ENCODE results near the gene LRRC27.

The LRRC27 gene

GRCh38 chr10:132361581-132362101, 29.6 kb downstream of the LRRC27 start:
- no peak overlapping the region for H3K27ac ChIP-seq
- TF ChIP-seq CTCF (IDR thresholded peaks at IDR 0.05): no peak

GRCh38 chr10:132362151-132362611, 30.2 kb downstream of the LRRC27 start:
- Histone ChIP-seq H3K4me3 (no peak overlapping the region), H3K27ac (no peak overlapping the region)
- DNase-seq (ENCODE audit: low spot score): no peak
- no peak for TF ChIP-seq CTCF (IDR thresholded peaks at IDR 0.05)

More at GRCh38 chr10:132361581-132362101, 29.6 kb downstream of the LRRC27 start:
- H3K4me3 ChIP-seq: no peak overlapping the region
- DNase-seq (ENCODE audit: low spot score): no peak

GRCh38 chr10:132363376-132363775, 31.4 kb downstream of the LRRC27 start:
- no peak for DNase-seq (ENCODE audit: low spot score)
- no peak for TF ChIP-seq CTCF (IDR thresholded peaks at IDR 0.05)
- Histone ChIP-seq H3K27ac (no peak overlapping the region), H3K4me3 (no peak overlapping the region)

- no peak for TF ChIP-seq CTCF (IDR thresholded peaks at IDR 0.05)
- Histone ChIP-seq H3K27ac (no peak overlapping the region), H3K4me3 (no peak overlapping the region)
- DNase-seq (ENCODE audit: low spot score): no peak
Observed at GRCh38 chr10:132363921-132364593, 32.1 kb downstream of the LRRC27 start.

GRCh38 chr10:132364594-132364970, 32.6 kb downstream of the LRRC27 start:
- DNase-seq (ENCODE audit: low spot score): no peak
- Histone ChIP-seq H3K4me3 (no peak overlapping the region), H3K27ac (no peak overlapping the region)
- no peak for TF ChIP-seq CTCF (IDR thresholded peaks at IDR 0.05)

GRCh38 chr10:132365102-132365501, 33.1 kb downstream of the LRRC27 start:
- Histone ChIP-seq H3K27ac (no peak overlapping the region), H3K4me3 (no peak overlapping the region)
- DNase-seq (ENCODE audit: low spot score): no peak
- no peak for TF ChIP-seq CTCF (IDR thresholded peaks at IDR 0.05)

- DNase-seq (ENCODE audit: low spot score): peak; percentile 26
- H3K4me3 ChIP-seq: no peak overlapping the region
- H3K27ac ChIP-seq: no peak overlapping the region
- TF ChIP-seq CTCF (IDR thresholded peaks at IDR 0.05): no peak
Observed at GRCh38 chr10:132366006-132366405, 34.0 kb downstream of the LRRC27 start.

All from coronary artery (tissue), 2 donors.